Colonic mucosa (tissue), 4 donors: ENCODE data around the gene GPR37. TPM values are rescaled to one million over a fixed set of nuclear protein-coding genes. Genes with fewer than 3 reads are reported as not detected.

Experiments
- DNase-seq: peaks from one replicate; pipeline ENCODE4 v3.0.0-alpha.2; 2020
- H3K27ac ChIP-seq: fragments of 200-600 bp; one replicate; pipeline ENCODE4 v1.8.0; 2021
- H3K27me3 ChIP-seq: fragments of 200-600 bp; one replicate; pipeline ENCODE4 v1.8.0; 2021
- H3K36me3 ChIP-seq: fragments of 200-600 bp; one replicate; pipeline ENCODE4 v1.8.0; 2021
- H3K4me1 ChIP-seq: fragments of 200-600 bp; one replicate; pipeline ENCODE4 v1.8.0; 2021; ENCODE audit warnings: mild to moderate bottlenecking
- H3K4me3 ChIP-seq: fragments of 200-600 bp; one replicate; pipeline ENCODE4 v1.8.0; 2021
- H3K9ac ChIP-seq, 2 donors: one replicate each; pipeline ENCODE4 v1.7.0; 2013; ENCODE audit warnings: control low read depth in 2 of 2, low read depth in 2 of 2, low read length in 2 of 2
- H3K9me3 ChIP-seq: fragments of 200-600 bp; one replicate; pipeline ENCODE4 v1.8.0; 2021
- CTCF ChIP-seq: fragments of 200-600 bp; IDR thresholded peaks from one replicate; pipeline ENCODE4 v1.8.0; 2022; ENCODE audit warnings: antibody characterized with exemption, mild to moderate bottlenecking
- intact Hi-C: fragments of 100-400 bp; cut with DNase I; formaldehyde crosslinking; loops from one replicate; pipeline ENCODE4 v1.14.1; 2022
- total RNA-seq, 2 donors: library from RNA; stranded (reverse); fragmentation: NEBNext Ultra II Directional in 1 of 2; extraction: Animal tissue kit (Norgen Biotek cat#: 25700) in 1 of 2; gene quantifications; one replicate each; pipeline ENCODE4 v1.2.1, GENCODE V29; 2021
- donor health status: healthy.
- donor health status: DM: no; HTN: no; CAD: no.
- donor health status: DM: no; HTN: no; CAD: no.

The GPR37 gene
- total RNA-seq, 2 donors from 2014 or later: 0.64 to 1.5 TPM

- H3K9ac ChIP-seq: no peak overlapping the region
- no peak for DNase-seq
- H3K27me3 ChIP-seq: no peaks in the 10 kb centered on the region
- no peaks in the 10 kb centered on the region for H3K36me3 ChIP-seq
- H3K9me3 ChIP-seq: no peaks in the 10 kb centered on the region
- intact Hi-C loops: no loop called here
- H3K4me3 ChIP-seq: no peak overlapping the region
- no peak overlapping the region for H3K27ac ChIP-seq
- H3K4me1 ChIP-seq: no peaks in the 10 kb centered on the region
- TF ChIP-seq CTCF: no peak
These were observed 27.8 kb downstream of the GPR37 start for GRCh38 chr7:124737760-124738300.

- no peak for TF ChIP-seq CTCF
- no peaks in the 10 kb centered on the region for H3K27me3 ChIP-seq
- no peak overlapping the region for H3K9ac ChIP-seq
- H3K9me3 ChIP-seq: no peaks in the 10 kb centered on the region
- H3K4me1 ChIP-seq: no peaks in the 10 kb centered on the region
- H3K27ac ChIP-seq: no peak overlapping the region
- intact Hi-C loops: no loop called here
- H3K36me3 ChIP-seq: no peaks in the 10 kb centered on the region
- H3K4me3 ChIP-seq: no peak overlapping the region
- no peak for DNase-seq
These were observed 37.0 kb downstream of the GPR37 start for GRCh38 chr7:124728610-124729009.

GRCh38 chr7:124724507-124725192, 40.9 kb downstream of the GPR37 start:
- no peak for DNase-seq
- intact Hi-C loops: no loop called here
- no peak for TF ChIP-seq CTCF
- H3K4me3 ChIP-seq: no peak overlapping the region
- H3K27ac ChIP-seq: no peak overlapping the region
- H3K27me3 ChIP-seq: no peaks in the 10 kb centered on the region
- H3K36me3 ChIP-seq: no peaks in the 10 kb centered on the region
- H3K9me3 ChIP-seq: no peaks in the 10 kb centered on the region
- H3K9ac ChIP-seq: no peak overlapping the region
- peaks cover 5% of the 10 kb centered on the region for H3K4me1 ChIP-seq

GRCh38 chr7:124724079-124724478, 41.5 kb downstream of the GPR37 start:
- Histone ChIP-seq H3K9ac (no peak overlapping the region), H3K9me3 (no peaks in the 10 kb centered on the region), H3K4me1 (peaks cover 5% of the 10 kb centered on the region), H3K36me3 (no peaks in the 10 kb centered on the region), H3K27me3 (no peaks in the 10 kb centered on the region), H3K4me3 (no peak overlapping the region), H3K27ac (no peak overlapping the region)
- TF ChIP-seq CTCF: no peak
- intact Hi-C loops: no loop called here
- no peak for DNase-seq

GRCh38 chr7:124723012-124723411, 42.6 kb downstream of the GPR37 start:
- intact Hi-C loops: no loop called here
- Histone ChIP-seq H3K36me3 (no peaks in the 10 kb centered on the region), H3K9me3 (no peaks in the 10 kb centered on the region), H3K4me1 (peaks cover 5% of the 10 kb centered on the region), H3K9ac (no peak overlapping the region), H3K4me3 (no peak overlapping the region), H3K27ac (no peak overlapping the region), H3K27me3 (no peaks in the 10 kb centered on the region)
- TF ChIP-seq CTCF: no peak
- no peak for DNase-seq
